ENCODE measurements around the gene DHCR7.

Gene DHCR7

GRCh38 chr11:71474771-71475483 is 26.7 kb upstream of the DHCR7 start:
- Histone ChIP-seq H3K4me2 (ENCODE audit: low read depth, low read length, poor library complexity, severe bottlenecking) (no peak overlapping the region), H3K36me3 (ENCODE audit: insufficient read depth, low read length) (peaks cover 58% of the 10 kb centered on the region; the same call in 1 of the 2 replicates), H3K79me2 (ENCODE audit: insufficient read depth, low read length) (no peaks in the 10 kb centered on the region), H3K9ac (ENCODE audit: low read depth, low read length, poor library complexity, severe bottlenecking) (no peak overlapping the region), H4K20me1 (ENCODE audit: insufficient read depth, low read length, poor library complexity, severe bottlenecking) (no peaks in the 10 kb centered on the region), H3K4me1 (ENCODE audit: insufficient read depth, low read length, poor library complexity, severe bottlenecking) (peaks cover 7% of the 10 kb centered on the region), H3K27me3 (ENCODE audit: insufficient read depth, low read length, poor library complexity, severe bottlenecking) (no peaks in the 10 kb centered on the region), H3K9me3 (ENCODE audit: insufficient read depth, low read depth, low read length) (no peaks in the 10 kb centered on the region), H3F3A (ENCODE audit: low read depth) (no peaks in the 10 kb centered on the region), H2AFZ (ENCODE audit: low read length) (no peak overlapping the region), H3K9me2 (replicated peaks; ENCODE audit: low read depth, low read length) (no peaks in the 10 kb centered on the region), H3K4me3 (ENCODE audit: low read length, poor library complexity, severe bottlenecking) (no peak overlapping the region)
- TF ChIP-seq CTCF (conservative IDR thresholded peaks at IDR 0.05; ENCODE audit: low read length): no peak
- no peak for TF ChIP-seq EZH2phosphoT487 (IDR thresholded peaks at IDR 0.05; ENCODE audit: borderline replicate concordance)

DNA sequence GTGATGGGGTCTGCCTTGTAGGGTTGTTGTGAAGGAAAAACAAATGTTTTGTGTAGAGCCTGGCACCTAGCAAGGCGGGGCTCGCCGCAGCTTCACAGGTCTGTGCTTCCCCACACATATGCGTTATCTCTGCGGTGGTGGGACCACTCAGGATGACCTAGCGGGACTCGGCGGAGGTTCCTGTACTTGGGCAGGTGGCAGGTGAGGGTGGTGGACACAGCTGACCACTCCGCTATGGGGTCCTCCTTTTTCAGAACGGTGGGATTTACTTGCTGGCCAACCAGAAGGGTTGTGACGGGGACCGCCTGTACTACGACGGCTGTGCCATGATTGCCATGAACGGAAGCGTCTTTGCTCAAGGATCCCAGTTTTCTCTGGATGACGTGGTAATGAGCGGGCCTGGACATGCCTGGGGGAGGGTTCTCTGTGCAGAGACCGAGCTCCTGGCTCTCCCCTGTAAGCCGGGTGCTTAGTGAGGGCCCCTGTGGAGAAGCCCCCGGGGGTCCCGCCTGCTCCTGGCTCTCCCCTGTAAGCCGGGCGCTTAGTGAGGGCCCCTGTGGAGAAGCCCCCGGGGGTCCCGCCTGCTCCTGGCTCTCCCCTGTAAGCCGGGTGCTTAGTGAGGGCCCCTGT is 26.1 kb upstream of the DHCR7 start:
- Histone ChIP-seq H3K36me3 (ENCODE audit: insufficient read depth, low read length) (peaks cover 51% of the 10 kb centered on the region; the same call in 1 of the 2 replicates), H3K27me3 (ENCODE audit: insufficient read depth, low read length, poor library complexity, severe bottlenecking) (no peaks in the 10 kb centered on the region), H3K4me1 (ENCODE audit: insufficient read depth, low read length, poor library complexity, severe bottlenecking) (peaks cover 7% of the 10 kb centered on the region), H3K9ac (ENCODE audit: low read depth, low read length, poor library complexity, severe bottlenecking) (no peak overlapping the region), H2AFZ (ENCODE audit: low read length) (no peak overlapping the region), H4K20me1 (ENCODE audit: insufficient read depth, low read length, poor library complexity, severe bottlenecking) (no peaks in the 10 kb centered on the region), H3K9me3 (ENCODE audit: insufficient read depth, low read depth, low read length) (no peaks in the 10 kb centered on the region), H3K4me2 (ENCODE audit: low read depth, low read length, poor library complexity, severe bottlenecking) (no peak overlapping the region), H3K9me2 (replicated peaks; ENCODE audit: low read depth, low read length) (no peaks in the 10 kb centered on the region), H3K4me3 (ENCODE audit: low read length, poor library complexity, severe bottlenecking) (no peak overlapping the region), H3F3A (ENCODE audit: low read depth) (no peaks in the 10 kb centered on the region), H3K79me2 (ENCODE audit: insufficient read depth, low read length) (no peaks in the 10 kb centered on the region)
- TF ChIP-seq CTCF (conservative IDR thresholded peaks at IDR 0.05; ENCODE audit: low read length): no peak
- TF ChIP-seq EZH2phosphoT487 (IDR thresholded peaks at IDR 0.05; ENCODE audit: borderline replicate concordance): no peak

DNA sequence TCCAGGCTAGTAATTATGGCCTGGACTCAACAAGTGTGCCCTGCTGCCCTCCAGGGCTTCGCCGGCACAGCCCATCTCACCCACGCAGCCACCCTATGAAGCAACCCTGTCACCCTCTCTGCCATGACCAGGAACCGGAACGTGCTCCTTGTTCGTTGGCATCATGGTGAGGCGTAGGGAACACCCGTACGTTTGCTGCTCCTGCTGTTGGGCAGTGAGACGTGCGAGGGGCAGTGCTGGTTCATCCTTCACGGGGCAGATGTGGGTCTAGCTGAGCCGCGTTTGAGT is 25.5 kb upstream of the DHCR7 start:
- no peaks in the 10 kb centered on the region for H4K20me1 ChIP-seq (ENCODE audit: insufficient read depth, low read length, poor library complexity, severe bottlenecking)
- no peak overlapping the region for H3K4me3 ChIP-seq (ENCODE audit: low read length, poor library complexity, severe bottlenecking)
- no peak for TF ChIP-seq CTCF (conservative IDR thresholded peaks at IDR 0.05; ENCODE audit: low read length)
- TF ChIP-seq EZH2phosphoT487 (IDR thresholded peaks at IDR 0.05; ENCODE audit: borderline replicate concordance): no peak
- H3K9ac ChIP-seq (ENCODE audit: low read depth, low read length, poor library complexity, severe bottlenecking): no peak overlapping the region
- H3K4me2 ChIP-seq (ENCODE audit: low read depth, low read length, poor library complexity, severe bottlenecking): no peak overlapping the region
- no peaks in the 10 kb centered on the region for H3K9me3 ChIP-seq (ENCODE audit: insufficient read depth, low read depth, low read length)
- no peaks in the 10 kb centered on the region for H3K9me2 ChIP-seq (replicated peaks; ENCODE audit: low read depth, low read length)
- H3K79me2 ChIP-seq (ENCODE audit: insufficient read depth, low read length): no peaks in the 10 kb centered on the region
- no peaks in the 10 kb centered on the region for H3K27me3 ChIP-seq (ENCODE audit: insufficient read depth, low read length, poor library complexity, severe bottlenecking)
- peaks cover 48% of the 10 kb centered on the region; the same call in 1 of the 2 replicates for H3K36me3 ChIP-seq (ENCODE audit: insufficient read depth, low read length)
- no peak overlapping the region for H2AFZ ChIP-seq (ENCODE audit: low read length)
- no peaks in the 10 kb centered on the region for H3F3A ChIP-seq (ENCODE audit: low read depth)
- H3K4me1 ChIP-seq (ENCODE audit: insufficient read depth, low read length, poor library complexity, severe bottlenecking): peaks cover 7% of the 10 kb centered on the region

Data from Loucy (cell line).